H1 (cell line): ENCODE data around the gene PPP2R3A. TPM values are rescaled to one million over a fixed set of nuclear protein-coding genes. Genes with fewer than 3 reads are reported as not detected.
A peak's percentile ranks its signal among the peaks of the same experiment; 100 is the strongest.

Source experiments
- CTCF ChIA-PET: fragments of 300-600 bp; sonication (Branson Sonifier 250); formaldehyde crosslinking; loops from one replicate; lab custom pipeline; 2021; ENCODE audit not compliant: partially characterized antibody; lab: Charles Lee
- POLR2A ChIA-PET: fragments of 300-600 bp; sonication (Branson Sonifier 250); formaldehyde crosslinking; loops from one replicate; lab custom pipeline; 2021; ENCODE audit warnings: inconsistent platforms; ENCODE audit not compliant: partially characterized antibody; lab: Charles Lee
- DNase-seq, 2 experiments: peaks; one replicate each; pipeline versions ENCODE4 v3.0.0 to v3.0.0-alpha.2; 2010 to 2022; ENCODE audit warnings: low spot score in 2 of 2, low read depth in 1 of 2, mixed read lengths in 1 of 2
- FAIRE-seq: peaks from 2 replicates; lab custom pipeline; 2011; peaks lifted over from hg19 to GRCh38; lab: Jason Lieb, UNC
- H2AFZ ChIP-seq: 2 replicates; pipeline ENCODE4 v1.8.1; 2012; ENCODE audit warnings: low read length, inconsistent platforms
- H2AK5ac ChIP-seq: 2 replicates; pipeline ENCODE4 v1.6.1; 2013; ENCODE audit warnings: low read depth, low read length
- H2BK120ac ChIP-seq: replicated peaks from 2 replicates; pipeline ENCODE3; 2013; ENCODE audit warnings: low read depth, low read length, inconsistent platforms
- H2BK12ac ChIP-seq: 2 replicates; pipeline ENCODE4 v1.6.1; 2013; ENCODE audit warnings: low read depth, low read length
- H2BK15ac ChIP-seq: 2 replicates; pipeline ENCODE4 v1.6.1; 2013; ENCODE audit warnings: low read length
- H2BK20ac ChIP-seq: 2 replicates; pipeline ENCODE4 v1.6.1; 2013; ENCODE audit warnings: low read length
- H2BK5ac ChIP-seq: 2 replicates; pipeline ENCODE4 v1.6.1; 2013; ENCODE audit warnings: low read depth, low read length
- H3K14ac ChIP-seq: 2 replicates; pipeline ENCODE4 v1.6.1; 2013; ENCODE audit warnings: inconsistent platforms; ENCODE audit not compliant: insufficient read length
- H3K18ac ChIP-seq: 2 replicates; pipeline ENCODE4 v1.6.1; 2013; ENCODE audit warnings: low read length; ENCODE audit errors: extremely low read depth
- H3K23ac ChIP-seq: 2 replicates; pipeline ENCODE4 v1.6.1; 2013; ENCODE audit warnings: inconsistent platforms; ENCODE audit not compliant: insufficient read length
- H3K23me2 ChIP-seq: 2 replicates; pipeline ENCODE4 v1.6.1; 2013; ENCODE audit warnings: low read depth, low read length
- H3K27ac ChIP-seq: 2 replicates; pipeline ENCODE4 v1.6.1; 2011; ENCODE audit warnings: low read depth, low read length, inconsistent platforms
- H3K27me3 ChIP-seq, 4 experiments: replicated peaks in 1 of 4; 1 replicate in 1 of 4; 2 replicates in 3 of 4; pipeline versions ENCODE4 v1.6.1 to v1.8.1; 2011 to 2013; ENCODE audit warnings: low read length in 3 of 4, mild to moderate bottlenecking in 3 of 4, inconsistent platforms in 2 of 4, mixed read lengths in 2 of 4, moderate library complexity in 1 of 4; ENCODE audit not compliant: control insufficient read depth in 3 of 4, insufficient read depth in 3 of 4; ENCODE audit errors: extremely low read depth in 1 of 4
- H3K36me3 ChIP-seq, 4 experiments: 2 replicates each; pipeline versions ENCODE4 v1.6.1 to v1.8.1; 2011 to 2013; ENCODE audit warnings: mild to moderate bottlenecking in 4 of 4, low read length in 3 of 4, moderate library complexity in 2 of 4, control low read depth in 1 of 4, inconsistent platforms in 1 of 4; ENCODE audit not compliant: insufficient read depth in 4 of 4, control insufficient read depth in 2 of 4
- H3K4ac ChIP-seq: replicated peaks from 2 replicates; pipeline ENCODE3; 2013; ENCODE audit warnings: low read length, low read depth, mixed read lengths, inconsistent platforms; ENCODE audit not compliant: insufficient read length
- H3K4me1 ChIP-seq, 4 experiments: replicated peaks in 1 of 4; 1 replicate in 1 of 4; 2 replicates in 3 of 4; pipeline versions ENCODE4 v1.6.1 to v1.8.1; 2011 to 2013; ENCODE audit warnings: low read length in 3 of 4, inconsistent platforms in 2 of 4, mixed read lengths in 1 of 4; ENCODE audit not compliant: insufficient read depth in 4 of 4, control insufficient read depth in 3 of 4
- H3K4me2 ChIP-seq, 2 experiments: 2 replicates each; pipeline versions ENCODE4 v1.6.1 to v1.8.1; 2011 to 2013; ENCODE audit warnings: low read depth in 2 of 2, low read length in 2 of 2, control low read depth in 1 of 2, inconsistent platforms in 1 of 2, mild to moderate bottlenecking in 1 of 2; ENCODE audit not compliant: insufficient read depth in 1 of 2
- H3K4me3 ChIP-seq, 4 experiments: fragments of 200-600, 300-600 bp in 1 of 4; sonication (generic), shearing (Covaris generic), sonication (Bioruptor Twin) in 1 of 4; 2 replicates each; pipeline versions ENCODE4 v1.5.1 to v1.8.1; 2011 to 2016; ENCODE audit warnings: low read length in 4 of 4, low read depth in 3 of 4, control low read depth in 2 of 4, inconsistent platforms in 2 of 4, mild to moderate bottlenecking in 2 of 4, mixed read lengths in 1 of 4, moderate library complexity in 1 of 4; ENCODE audit not compliant: insufficient read depth in 2 of 4; ENCODE audit errors: extremely low read depth in 1 of 4
- H3K56ac ChIP-seq: replicated peaks from 2 replicates; pipeline ENCODE3; 2013; ENCODE audit warnings: low read depth, mild to moderate bottlenecking, mixed read lengths, low read length, inconsistent platforms; ENCODE audit not compliant: insufficient read length
- H3K79me1 ChIP-seq: 2 replicates; pipeline ENCODE4 v1.6.1; 2013; ENCODE audit warnings: low read depth, low read length, control low read depth
- H3K79me2 ChIP-seq, 2 experiments: 2 replicates each; pipeline versions ENCODE4 v1.6.1 to v1.8.1; 2012 to 2013; ENCODE audit warnings: low read length in 2 of 2, mild to moderate bottlenecking in 2 of 2, inconsistent platforms in 1 of 2; ENCODE audit not compliant: insufficient read depth in 2 of 2, control insufficient read depth in 1 of 2
- H3K9ac ChIP-seq, 4 experiments: replicated peaks in 1 of 4; 1 replicate in 1 of 4; 2 replicates in 3 of 4; pipeline versions ENCODE4 v1.6.1 to v1.8.1; 2011 to 2013; ENCODE audit warnings: low read depth in 3 of 4, low read length in 3 of 4, control low read depth in 2 of 4, mild to moderate bottlenecking in 2 of 4, moderate library complexity in 2 of 4, inconsistent platforms in 1 of 4; ENCODE audit errors: extremely low read depth in 1 of 4
- H3K9me3 ChIP-seq, 2 experiments: 2 replicates each; pipeline versions ENCODE4 v1.6.1 to v1.8.1; 2012 to 2013; ENCODE audit warnings: mild to moderate bottlenecking in 2 of 2, moderate library complexity in 2 of 2, control low read depth in 1 of 2, inconsistent platforms in 1 of 2, low read depth in 1 of 2, low read length in 1 of 2, mixed read lengths in 1 of 2; ENCODE audit not compliant: insufficient read depth in 2 of 2
- H4K20me1 ChIP-seq, 2 experiments: replicated peaks in 1 of 2; 2 replicates each; pipeline versions ENCODE3 to v1.8.1; 2011 to 2013; ENCODE audit warnings: inconsistent platforms in 2 of 2, low read length in 2 of 2, mild to moderate bottlenecking in 1 of 2; ENCODE audit not compliant: insufficient read depth in 2 of 2, control insufficient read depth in 1 of 2
- H4K5ac ChIP-seq: 2 replicates; pipeline ENCODE4 v1.6.1; 2013; ENCODE audit warnings: low read length, low read depth, mixed read lengths, inconsistent platforms; ENCODE audit not compliant: insufficient read length
- H4K8ac ChIP-seq: 2 replicates; pipeline ENCODE4 v1.8.0; 2013; ENCODE audit warnings: mild to moderate bottlenecking, moderate library complexity, low read length, inconsistent platforms; ENCODE audit not compliant: insufficient read depth; ENCODE audit errors: extremely low read depth
- H4K91ac ChIP-seq: replicated peaks from 2 replicates; pipeline ENCODE3; 2013; ENCODE audit warnings: low read length, mixed read lengths, inconsistent platforms; ENCODE audit not compliant: insufficient read length
- SIN3A ChIP-seq, 2 experiments: IDR thresholded peaks in 1 of 2; conservative IDR thresholded peaks in 1 of 2; 2 replicates each; pipeline ENCODE4 v1.6.1; 2011 to 2012; ENCODE audit warnings: low read length in 2 of 2, improper control_type of control experiment in 1 of 2, low read depth in 1 of 2, mild to moderate bottlenecking in 1 of 2
- SIRT6 ChIP-seq: IDR thresholded peaks from one replicate; pipeline ENCODE4 v1.7.1; 2012; ENCODE audit warnings: low read length, inconsistent platforms
- whole genome bisulfite sequencing, 2 experiments: shearing (Covaris generic) in 1 of 2; methylation state at CpG; one replicate each; pipeline versions ENCODE4 v1.1.6 to v1.1.7; 2013 to 2015; ENCODE audit warnings: low lambda C conversion rate in 2 of 2, mixed read lengths in 2 of 2, inconsistent platforms in 1 of 2, low coverage in 1 of 2, missing lambda C conversion rate in 1 of 2; ENCODE audit not compliant: insufficient replicate concordance in 2 of 2, insufficient coverage in 1 of 2, insufficient read length in 1 of 2; ENCODE audit errors: extremely low coverage in 1 of 2, missing lambda C conversion rate in 1 of 2; 5-methylcytosine and 5-hydroxymethylcytosine counted together
- polyA plus RNA-seq, 7 experiments: library from polyadenylated mRNA; depleted of rRNA in 3 of 7; stranded (reverse) in 5 of 7; unstranded in 2 of 7; fragments of >200 nt in 5 of 7; fragments of 200-250 nt in 2 of 7; gene quantifications; 1 replicate in 5 of 7; 2 replicates in 1 of 7; 4 replicates in 1 of 7; pipeline versions ENCODE4 v1.2.1 to v1.2.3, GENCODE V29; 2011 to 2013; ENCODE audit warnings: missing spikeins in 2 of 7, mixed read lengths in 2 of 7
- total RNA-seq: library from RNA; stranded (reverse); fragmentation: NEBNext Ultra II Directional; extraction: Animal tissue kit (Norgen Biotek cat#: 25700); gene quantifications from 2 replicates; pipeline ENCODE4 v1.2.1, GENCODE V29; 2021

The PPP2R3A gene
- total and polyA plus RNA-seq, 2 of the 8 experiments (the other 6 are each of a cell fraction or from before 2014, with no cell fraction given) = 4.1 to 15.2 TPM

DNA sequence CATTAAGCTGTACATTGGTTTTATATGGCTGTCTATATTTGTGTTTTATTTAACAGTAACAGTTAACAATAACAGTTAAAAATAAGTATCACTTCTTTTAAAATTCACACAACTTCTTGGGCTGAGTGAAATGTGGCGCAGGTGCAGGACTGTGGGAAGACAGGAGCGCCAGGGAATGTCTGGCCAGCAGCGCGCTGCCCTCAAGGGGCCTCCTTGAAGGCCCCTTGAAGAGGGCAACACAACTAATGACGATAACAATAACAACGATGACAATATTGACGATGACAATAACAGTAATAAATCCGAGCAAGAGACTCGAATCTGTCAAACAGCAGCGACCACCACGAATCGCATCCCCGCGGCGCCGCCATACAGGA, 411 bp upstream of the PPP2R3A start:
- Histone ChIP-seq H2BK12ac (no peak overlapping the region), H4K8ac (no peak overlapping the region), H3K27ac (no peak overlapping the region), H3K79me2 (peaks cover 0 to 32% of the 10 kb centered on the region in 2 experiments; a peak in 3 of 4 replicates), H3K23ac (no peak overlapping the region), H3K18ac (no peak overlapping the region; the same call in 1 of the 2 replicates), H2BK20ac (no peak overlapping the region), H2AFZ (0 out of 2 replicates have a peak overlapping the region, but pooled peaks have one; percentile 87), H3K36me3 (no peaks in the 10 kb centered on the region; a peak in 1 of 8 replicates), H3K9me3 (peaks cover 0 to 3% of the 10 kb centered on the region in 2 experiments; a peak in 1 of 4 replicates), H2BK5ac (no peak overlapping the region), H3K23me2 (peaks cover 9% of the 10 kb centered on the region; the same call in 1 of the 2 replicates), H2BK15ac (no peak overlapping the region)
- FAIRE-seq = no peak
- DNase-seq = no peak
- TF ChIP-seq SIRT6 (no peak), SIN3A (conservative IDR thresholded peaks at IDR 0.05 in 1 of 2, IDR thresholded peaks at IDR 0.05 in 1 of 2; ENCODE audit: low read depth in 1 of 2, low read length in 2 of 2) (peak in 1 of 2 experiments; percentile 72; a peak in 2 of 4 replicates)
- TF ChIP-seq, all 59 proteins: peak for 1
- ChIA-PET CTCF (no interaction called here), POLR2A (interaction anchor here (1.0 to 2.3 kb wide), 4 partner anchors 10 to 46 kb away, joined by 3 to 10 read pairs (median 6); no protein-coding TSS in a partner anchor)
- H3K14ac ChIP-seq = no peak overlapping the region
- H4K91ac ChIP-seq = no peak overlapping the region
- peak overlapping the region; percentile 35 to 84 (median 48) for H3K4me3 ChIP-seq
- H3K4me1 ChIP-seq = peaks cover 10 to 25% (median 16%) of the 10 kb centered on the region in 4 experiments; a peak in 6 of 7 replicates
- H2AK5ac ChIP-seq = no peak overlapping the region
- H4K20me1 ChIP-seq = peaks cover 0 to 2% of the 10 kb centered on the region in 2 experiments
- H3K4ac ChIP-seq = no peak overlapping the region
- 0 out of 2 replicates have a peak, but pooled peaks cover 3% of the 10 kb centered on the region for H3K79me1 ChIP-seq
- 12% methylated on average over 16 of the region's 16 CpGs; no CpG with 5 or more reads in 1 of the 2 experiments for WGBS, 2 experiments
- H2BK120ac ChIP-seq = no peak overlapping the region
- H4K5ac ChIP-seq = no peak overlapping the region
- H3K56ac ChIP-seq = no peak overlapping the region
- H3K9ac ChIP-seq = no peak overlapping the region
- no peaks in the 10 kb centered on the region for H3K27me3 ChIP-seq
- peak overlapping the region; percentile 59 to 67 for H3K4me2 ChIP-seq
